Measurements from ENCODE around the gene PNPLA1.
"Not testable (repeated sequence)": the region's sequence is repeated elsewhere in the genome, so short reads cannot be mapped to it uniquely, and the experiment has no call there.

PNPLA1 gene

GRCh38 chr6:36335465-36336207 is 65.8 kb downstream of the PNPLA1 start:
- no peak for DNase-seq (ENCODE audit: low read depth in 2 of 2)

GRCh38 chr6:36336208-36336710 is 66.4 kb downstream of the PNPLA1 start:
- no peak for DNase-seq (ENCODE audit: low read depth in 2 of 2)

- DNase-seq (ENCODE audit: low read depth in 2 of 2) = no peak
Observed at GRCh38 chr6:36336779-36337241, 67.0 kb downstream of the PNPLA1 start, which contains the start of gene BNIP5. TSS of gene BNIP5 (minus strand) at chr6:36336888. CDS start at chr6:36330690, 6,198 bp downstream.

GRCh38 chr6:36337814-36338213 is 68.0 kb downstream of the PNPLA1 start:
- no peak for DNase-seq (ENCODE audit: low read depth in 2 of 2)

- not testable (repeated sequence) for DNase-seq (ENCODE audit: low read depth in 2 of 2)
Observed at GRCh38 chr6:36338223-36338622, 68.4 kb downstream of the PNPLA1 start.

- DNase-seq (ENCODE audit: low read depth in 2 of 2) = no peak
Observed at GRCh38 chr6:36339146-36339545, 69.3 kb downstream of the PNPLA1 start.

GRCh38 chr6:36340306-36340617 is 70.4 kb downstream of the PNPLA1 start:
- no peak for DNase-seq (ENCODE audit: low read depth in 2 of 2)

- DNase-seq (ENCODE audit: low read depth in 2 of 2) = peak; percentile 45 to 56
Observed at GRCh38 chr6:36340618-36341454, 71.0 kb downstream of the PNPLA1 start.

- no peak for DNase-seq (ENCODE audit: low read depth in 2 of 2)
Observed at GRCh38 chr6:36343109-36343680, 73.3 kb downstream of the PNPLA1 start.

- no peak for DNase-seq (ENCODE audit: low read depth in 2 of 2)
Observed at GRCh38 chr6:36345681-36346466, 76.0 kb downstream of the PNPLA1 start.

- no peak for DNase-seq (ENCODE audit: low read depth in 2 of 2)
Observed at GRCh38 chr6:36346486-36347273, 76.8 kb downstream of the PNPLA1 start.

GRCh38 chr6:36347621-36348020 is 77.8 kb downstream of the PNPLA1 start:
- DNase-seq (ENCODE audit: low read depth in 2 of 2) = no peak

GRCh38 chr6:36349240-36349639 is 79.4 kb downstream of the PNPLA1 start:
- no peak for DNase-seq (ENCODE audit: low read depth in 2 of 2)

GRCh38 chr6:36350082-36350481 is 80.2 kb downstream of the PNPLA1 start:
- no peak for DNase-seq (ENCODE audit: low read depth in 2 of 2)

- DNase-seq (ENCODE audit: low read depth in 2 of 2) = no peak
Observed at GRCh38 chr6:36350681-36351571, 81.1 kb downstream of the PNPLA1 start.

- no peak for DNase-seq (ENCODE audit: low read depth in 2 of 2)
Observed at GRCh38 chr6:36352477-36353157, 82.8 kb downstream of the PNPLA1 start.

- no peak for DNase-seq (ENCODE audit: low read depth in 2 of 2)
Observed at GRCh38 chr6:36353411-36353915, 83.6 kb downstream of the PNPLA1 start.

GRCh38 chr6:36355819-36356218 is 86.0 kb downstream of the PNPLA1 start:
- DNase-seq (ENCODE audit: low read depth in 2 of 2) = no peak

GRCh38 chr6:36357872-36358225 is 88.0 kb downstream of the PNPLA1 start:
- DNase-seq (ENCODE audit: low read depth in 2 of 2) = peak in 1 of 2 donors; percentile 4

All from stimulated activated CD8-positive, alpha-beta memory T cell treated with anti-CD3 and anti-CD28 coated beads, Interleukin-15, amount 100 ng/mL, for 48 hours (primary cell).